GM19467 (cell line): Measurements from ENCODE around the gene PHF10.
A peak's percentile ranks its signal among the peaks of the same experiment; 100 is the strongest.

Source experiments
- ATAC-seq: cut with Tn5 transposase; IDR thresholded peaks from one replicate; pipeline ENCODE4 v1.9.1; 2021; ENCODE audit warnings: mild to moderate bottlenecking, moderate library complexity; ENCODE audit not compliant: unreplicated experiment

Gene PHF10

DNA sequence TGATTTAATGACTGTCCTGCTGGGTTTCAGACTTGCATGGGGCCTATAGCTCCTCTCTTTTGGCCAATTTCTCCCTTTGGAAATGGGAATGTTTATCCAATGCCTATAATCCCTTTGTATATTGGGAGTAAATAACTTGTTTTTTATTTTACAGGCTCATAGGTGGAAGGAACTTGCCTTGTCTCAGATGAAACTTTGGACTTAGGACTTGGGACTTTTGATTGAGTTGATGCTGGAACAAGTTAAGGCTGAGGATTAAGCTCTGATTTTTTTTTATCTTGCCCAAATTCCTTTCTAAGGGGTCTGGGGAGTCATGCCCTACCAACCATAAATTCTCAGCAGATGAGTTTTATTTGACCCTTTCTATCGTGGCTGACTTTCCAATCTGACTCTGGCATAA, 46.0 kb downstream of the PHF10 start:
- ATAC-seq, result no peak

DNA sequence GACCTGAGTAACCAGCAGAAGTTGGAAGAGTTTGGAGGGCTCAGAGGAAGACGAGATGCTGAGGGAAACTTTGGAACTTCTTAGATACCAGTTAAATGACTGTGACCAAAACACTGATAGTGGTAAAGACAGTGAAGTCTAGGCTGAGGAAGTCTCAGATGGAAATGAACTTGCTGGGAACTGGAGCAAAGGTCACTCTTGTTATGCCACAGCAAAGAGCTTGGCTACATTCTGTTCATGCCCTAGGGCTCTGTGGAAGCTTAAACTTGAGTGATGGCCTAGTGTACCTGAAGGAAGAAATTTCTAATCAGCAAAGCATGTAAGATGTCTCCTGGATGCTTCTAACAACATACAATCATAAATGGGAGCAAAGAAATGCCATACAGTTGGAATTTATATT, 47.2 kb downstream of the PHF10 start:
- no peak for ATAC-seq

DNA sequence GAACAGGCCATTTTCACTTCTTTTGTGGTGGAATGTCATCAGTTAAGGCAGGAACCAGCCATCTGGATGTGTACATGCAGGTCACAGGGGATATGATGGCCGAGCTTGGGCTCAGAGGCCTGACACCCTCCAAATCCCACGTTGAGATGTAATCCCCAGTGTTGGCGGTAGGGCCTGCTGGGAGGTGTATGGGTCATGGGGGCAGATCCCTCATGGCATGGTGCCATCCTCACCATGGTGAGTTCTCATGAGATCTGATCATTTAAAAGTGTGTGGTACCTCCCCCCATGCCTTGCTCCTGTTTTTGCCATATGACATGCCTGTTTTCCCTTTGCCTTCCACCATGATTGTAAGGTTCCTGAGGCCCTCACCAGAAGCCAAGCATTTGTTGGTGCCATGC, 49.3 kb downstream of the PHF10 start:
- ATAC-seq, result no peak

- ATAC-seq, result no peak
These were observed 52.7 kb downstream of the PHF10 start for GRCh38 chr6:169671563-169671962.

GRCh38 chr6:169669889-169670288, 54.4 kb downstream of the PHF10 start:
- no peak for ATAC-seq

DNA sequence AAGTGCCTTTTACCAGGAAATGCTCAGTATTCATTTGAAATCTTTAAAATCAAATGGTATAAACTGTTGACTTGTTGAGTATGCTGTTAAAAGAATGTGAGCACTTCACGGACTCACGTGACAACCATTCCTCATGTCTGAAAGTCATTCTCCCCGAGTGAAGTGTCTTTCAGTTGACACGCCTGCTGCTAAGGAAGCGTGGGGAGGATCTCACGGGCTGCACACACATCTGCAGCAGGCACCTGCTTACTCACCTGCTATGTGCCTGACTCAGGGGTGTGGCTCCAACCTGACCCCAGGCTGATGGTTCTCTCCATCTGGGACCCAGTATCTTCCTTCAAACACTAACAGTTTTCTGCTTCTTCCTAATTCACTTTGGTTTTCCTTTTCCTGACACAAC, 55.2 kb downstream of the PHF10 start:
- ATAC-seq, result no peak

DNA sequence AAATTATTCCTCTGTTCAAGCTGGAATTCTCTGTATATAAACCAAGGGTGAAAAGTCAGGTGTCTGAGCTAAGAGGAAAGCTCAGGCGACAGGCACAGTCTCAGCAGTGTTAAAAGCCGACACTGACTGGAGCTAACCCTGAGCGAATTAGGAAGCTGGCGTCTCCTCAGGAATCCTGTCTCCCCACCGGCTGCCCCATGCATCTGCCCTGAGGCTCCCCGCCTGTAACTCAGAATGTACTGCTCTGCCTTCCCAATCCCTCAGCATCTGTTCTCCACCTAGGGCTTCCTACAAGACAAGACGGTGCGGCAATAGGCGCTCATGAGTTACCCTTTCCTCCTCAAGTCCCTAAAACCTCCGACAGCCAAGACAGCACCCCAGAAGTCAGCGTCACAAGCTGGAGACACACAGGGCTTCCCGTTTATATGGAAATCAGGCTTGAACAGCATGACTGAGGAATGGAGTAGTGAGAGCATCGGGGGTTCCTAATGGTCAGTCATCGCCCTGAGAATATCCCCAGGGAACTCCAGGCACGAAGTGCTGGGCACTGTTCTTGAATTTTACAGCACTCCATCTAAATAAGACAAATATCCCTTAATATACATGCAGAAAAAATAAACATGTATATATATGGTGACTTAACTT, 56.0 kb downstream of the PHF10 start:
- ATAC-seq, result no peak

DNA sequence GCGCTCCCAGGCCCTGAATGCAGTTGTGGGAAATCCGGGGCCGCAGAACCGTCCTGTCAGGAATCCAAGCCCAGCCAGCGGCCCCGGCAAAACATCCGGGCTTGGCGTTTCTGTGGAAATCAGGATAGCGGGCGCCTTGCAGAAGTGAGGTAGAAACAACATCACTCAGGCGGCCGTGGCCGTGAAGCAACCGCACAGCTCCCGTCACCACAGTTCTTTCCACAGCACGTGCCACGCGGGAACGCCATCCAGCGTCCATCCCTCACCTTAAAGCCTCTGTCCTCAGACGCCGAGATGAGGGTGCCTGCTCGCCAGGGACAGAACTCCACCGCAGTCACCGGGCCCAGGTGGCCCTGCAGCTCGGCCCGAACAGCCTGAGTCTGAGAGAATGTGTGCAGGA, 56.6 kb downstream of the PHF10 start:
- ATAC-seq, result no peak

DNA sequence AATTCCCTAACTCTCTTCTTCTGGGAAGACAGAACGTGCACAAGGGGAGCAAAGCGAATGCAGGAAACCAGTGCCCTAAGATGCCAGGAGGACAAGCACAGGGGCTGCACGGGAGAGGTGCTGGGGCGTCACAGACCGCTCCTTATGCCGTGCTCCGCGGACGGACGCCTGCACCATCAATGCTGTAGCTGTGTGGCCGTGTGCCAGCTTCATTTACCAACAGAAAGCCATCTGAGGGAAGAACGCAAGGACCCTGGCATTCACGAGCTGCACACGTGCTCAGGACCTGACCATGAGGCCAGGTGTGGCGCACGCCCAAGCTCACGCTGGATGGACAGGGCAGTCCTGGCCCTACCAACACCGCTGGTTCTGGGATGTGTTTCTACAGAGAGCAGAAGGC, 57.9 kb downstream of the PHF10 start:
- ATAC-seq, result no peak

GRCh38 chr6:169665289-169665688, 59.0 kb downstream of the PHF10 start:
- no peak for ATAC-seq

DNA sequence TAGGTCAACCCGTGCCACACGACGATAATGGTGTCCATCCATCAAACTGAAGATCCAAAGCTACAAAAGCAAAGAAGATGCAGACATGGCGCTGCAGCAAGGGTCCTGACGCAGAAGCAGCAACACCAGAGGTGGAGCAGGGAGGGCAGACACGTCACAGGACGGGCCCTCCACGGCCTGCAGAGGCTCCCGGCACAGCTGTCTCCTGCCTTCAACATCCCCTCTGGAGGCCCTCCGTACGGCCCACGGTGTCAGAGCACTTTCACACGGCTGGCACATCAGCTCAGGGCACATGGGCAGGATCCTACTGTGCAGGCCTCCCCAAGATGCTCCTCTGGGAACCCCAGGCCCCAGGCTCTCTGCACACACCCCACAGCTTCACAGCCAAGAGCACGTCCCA, 60.1 kb downstream of the PHF10 start:
- ATAC-seq, result no peak

GRCh38 chr6:169663468-169663867, 60.8 kb downstream of the PHF10 start:
- no peak for ATAC-seq

GRCh38 chr6:169661391-169661756, 62.9 kb downstream of the PHF10 start:
- no peak for ATAC-seq

DNA sequence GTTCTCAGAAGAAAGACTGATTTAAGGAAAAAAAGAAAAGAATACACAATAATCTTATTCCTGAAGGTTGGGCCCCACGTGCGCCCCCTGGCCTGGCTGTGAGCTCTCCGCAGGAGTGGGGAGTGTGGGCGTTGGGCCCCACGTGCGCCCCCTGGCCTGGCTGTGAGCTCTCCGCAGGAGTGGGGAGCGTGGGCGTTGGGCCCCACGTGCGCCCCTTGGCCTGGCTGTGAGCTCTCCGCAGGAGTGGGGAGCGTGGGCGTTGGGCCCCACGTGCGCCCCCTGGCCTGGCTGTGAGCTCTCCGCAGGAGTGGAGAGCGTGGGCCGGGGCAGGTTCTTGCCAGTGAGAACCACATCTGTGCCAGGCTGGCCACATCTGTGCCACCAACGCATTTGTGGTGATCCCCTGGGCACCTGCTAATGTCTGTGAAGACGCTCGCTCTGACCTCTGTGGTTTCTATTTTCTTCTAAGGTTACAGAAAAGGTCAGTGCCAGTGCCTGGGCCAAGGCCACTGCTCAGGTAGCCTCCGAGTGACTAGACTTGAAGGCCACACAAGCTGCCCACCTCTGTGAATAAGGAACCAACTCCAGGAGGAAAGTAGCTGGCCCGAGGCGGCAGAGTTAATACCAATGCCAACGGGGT, 63.4 kb downstream of the PHF10 start:
- ATAC-seq, result no peak

- no peak for ATAC-seq
These were observed 64.3 kb downstream of the PHF10 start for GRCh38 chr6:169659820-169660610.

DNA sequence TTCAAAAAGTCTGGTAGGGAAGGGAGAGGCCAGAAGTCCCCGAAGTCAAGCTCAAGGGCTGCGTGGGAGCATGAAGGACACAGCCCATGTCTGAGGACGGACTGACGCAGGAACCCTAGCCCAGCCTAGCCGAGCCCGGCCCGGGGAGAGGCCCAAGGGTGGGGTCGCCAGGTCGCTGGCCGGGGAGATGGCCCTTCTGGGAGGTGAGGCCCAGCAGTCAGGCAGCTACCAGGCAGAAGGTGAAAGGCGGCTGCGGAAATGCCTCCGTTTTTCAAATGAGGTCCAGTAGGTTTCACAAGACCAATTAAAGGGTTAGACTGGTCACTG, 67.1 kb downstream of the PHF10 start:
- no peak for ATAC-seq

GRCh38 chr6:169656546-169657283, 67.6 kb downstream of the PHF10 start:
- ATAC-seq, result no peak

- peak; percentile 80 for ATAC-seq
These were observed 69.5 kb downstream of the PHF10 start for GRCh38 chr6:169654598-169655391.
